ENCODE data around the gene TASP1. TPM values are rescaled to one million over a fixed set of nuclear protein-coding genes. Genes with fewer than 3 reads are reported as not detected.
"Not testable (repeated sequence)": the region's sequence is repeated elsewhere in the genome, so short reads cannot be mapped to it uniquely, and the experiment has no call there.

Gene TASP1
- total RNA-seq, 1 experiment from 2014 or later = 25.9 TPM

- BruUV-seq (replicated peaks) = no TSS peak
- H3K79me2 ChIP-seq (ENCODE audit: low read depth) = no peaks in the 10 kb centered on the region
- peaks cover 4% of the 10 kb centered on the region; the same call in 1 of the 2 replicates for H3K9me2 ChIP-seq (ENCODE audit: insufficient read depth)
- H3K4me3 ChIP-seq = no peak overlapping the region
- no peaks in the 10 kb centered on the region for H3K4me1 ChIP-seq (replicated peaks; ENCODE audit: insufficient read depth)
- intact Hi-C loops (cut with micrococcal nuclease; ENCODE audit: unreplicated experiment) = no loop called here
- no peaks in the 10 kb centered on the region for H3K36me3 ChIP-seq (ENCODE audit: low read depth)
- H2AFZ ChIP-seq = no peak overlapping the region
- H3K9me3 ChIP-seq (ENCODE audit: insufficient read depth, low read depth) = no peaks in the 10 kb centered on the region
- DNase-seq = no peak
- no peaks in the 10 kb centered on the region for H3K27me3 ChIP-seq (ENCODE audit: insufficient read depth, low read depth)
- POLR2A ChIA-PET (ENCODE audit: unreplicated experiment) = no interaction called here
- H3K27ac ChIP-seq = no peak overlapping the region
- H3K4me2 ChIP-seq = no peak overlapping the region
- H4K20me1 ChIP-seq (ENCODE audit: insufficient read depth) = no peaks in the 10 kb centered on the region
- no peak for TF ChIP-seq EZH2 (IDR thresholded peaks at IDR 0.05; ENCODE audit: low read depth)
- no peak for TF ChIP-seq CTCF (conservative IDR thresholded peaks at IDR 0.05)
- CTCF ChIA-PET = no interaction called here
- no peaks in the 10 kb centered on the region for H3F3A ChIP-seq (ENCODE audit: insufficient read depth, low read depth)
Measured at GRCh38 chr20:13364278-13365170, 274.2 kb downstream of the TASP1 start.

GRCh38 chr20:13363473-13363872 is 275.3 kb downstream of the TASP1 start:
- no peaks in the 10 kb centered on the region for H3F3A ChIP-seq (ENCODE audit: insufficient read depth, low read depth)
- H4K20me1 ChIP-seq (ENCODE audit: insufficient read depth) = no peaks in the 10 kb centered on the region
- no peaks in the 10 kb centered on the region for H3K36me3 ChIP-seq (ENCODE audit: low read depth)
- no peak for DNase-seq
- no peak overlapping the region for H3K4me2 ChIP-seq
- H3K4me3 ChIP-seq = no peak overlapping the region
- no peak for TF ChIP-seq EZH2 (IDR thresholded peaks at IDR 0.05; ENCODE audit: low read depth)
- no peak for TF ChIP-seq CTCF (conservative IDR thresholded peaks at IDR 0.05)
- no peak overlapping the region for H2AFZ ChIP-seq
- BruUV-seq (replicated peaks) = no TSS peak
- CTCF ChIA-PET = no interaction called here
- H3K27me3 ChIP-seq (ENCODE audit: insufficient read depth, low read depth) = no peaks in the 10 kb centered on the region
- H3K27ac ChIP-seq = no peak overlapping the region
- no peaks in the 10 kb centered on the region for H3K9me2 ChIP-seq (ENCODE audit: insufficient read depth)
- H3K79me2 ChIP-seq (ENCODE audit: low read depth) = no peaks in the 10 kb centered on the region
- POLR2A ChIA-PET (ENCODE audit: unreplicated experiment) = no interaction called here
- H3K4me1 ChIP-seq (replicated peaks; ENCODE audit: insufficient read depth) = no peaks in the 10 kb centered on the region
- intact Hi-C loops (cut with micrococcal nuclease; ENCODE audit: unreplicated experiment) = no loop called here
- no peaks in the 10 kb centered on the region for H3K9me3 ChIP-seq (ENCODE audit: insufficient read depth, low read depth)

GRCh38 chr20:13362165-13362564 is 276.6 kb downstream of the TASP1 start:
- H3K4me3 ChIP-seq; H3K27me3 ChIP-seq (ENCODE audit: insufficient read depth, low read depth); H3K36me3 ChIP-seq (ENCODE audit: low read depth); intact Hi-C loops (cut with micrococcal nuclease; ENCODE audit: unreplicated experiment); H3K4me2 ChIP-seq; H3K4me1 ChIP-seq (replicated peaks; ENCODE audit: insufficient read depth); H3K27ac ChIP-seq; H3K79me2 ChIP-seq (ENCODE audit: low read depth); H3F3A ChIP-seq (ENCODE audit: insufficient read depth, low read depth); BruUV-seq (replicated peaks); H3K9me3 ChIP-seq (ENCODE audit: insufficient read depth, low read depth); H2AFZ ChIP-seq; CTCF ChIA-PET; H4K20me1 ChIP-seq (ENCODE audit: insufficient read depth); DNase-seq; H3K9me2 ChIP-seq (ENCODE audit: insufficient read depth); POLR2A ChIA-PET (ENCODE audit: unreplicated experiment): not testable (repeated sequence)

- H3K9me3 ChIP-seq (ENCODE audit: insufficient read depth, low read depth); H2AFZ ChIP-seq; H3F3A ChIP-seq (ENCODE audit: insufficient read depth, low read depth); H3K4me2 ChIP-seq; H3K9me2 ChIP-seq (ENCODE audit: insufficient read depth); H3K79me2 ChIP-seq (ENCODE audit: low read depth); POLR2A ChIA-PET (ENCODE audit: unreplicated experiment); CTCF ChIA-PET; H3K4me3 ChIP-seq; intact Hi-C loops (cut with micrococcal nuclease; ENCODE audit: unreplicated experiment); H3K27me3 ChIP-seq (ENCODE audit: insufficient read depth, low read depth); DNase-seq; BruUV-seq (replicated peaks); H4K20me1 ChIP-seq (ENCODE audit: insufficient read depth); H3K4me1 ChIP-seq (replicated peaks; ENCODE audit: insufficient read depth); H3K36me3 ChIP-seq (ENCODE audit: low read depth); H3K27ac ChIP-seq: not testable (repeated sequence)
Measured at GRCh38 chr20:13358936-13359335, 279.8 kb downstream of the TASP1 start.

GRCh38 chr20:13357782-13358181 is 280.9 kb downstream of the TASP1 start:
- H3F3A ChIP-seq (ENCODE audit: insufficient read depth, low read depth); H3K36me3 ChIP-seq (ENCODE audit: low read depth); H3K4me1 ChIP-seq (replicated peaks; ENCODE audit: insufficient read depth); H3K4me3 ChIP-seq; H3K9me3 ChIP-seq (ENCODE audit: insufficient read depth, low read depth); intact Hi-C loops (cut with micrococcal nuclease; ENCODE audit: unreplicated experiment); BruUV-seq (replicated peaks); DNase-seq; H3K9me2 ChIP-seq (ENCODE audit: insufficient read depth); CTCF ChIA-PET; H3K27ac ChIP-seq; H3K27me3 ChIP-seq (ENCODE audit: insufficient read depth, low read depth); H3K4me2 ChIP-seq; POLR2A ChIA-PET (ENCODE audit: unreplicated experiment); H2AFZ ChIP-seq; H3K79me2 ChIP-seq (ENCODE audit: low read depth); H4K20me1 ChIP-seq (ENCODE audit: insufficient read depth): not testable (repeated sequence)

Data from PC-9 (cell line).